Islet of Langerhans (tissue), 1 donor: ENCODE data around the gene ANO10.
"Not testable (repeated sequence)": the region's sequence is repeated elsewhere in the genome, so short reads cannot be mapped to it uniquely, and the experiment has no call there.

Source experiments
- FAIRE-seq: peaks from one replicate; lab custom pipeline; 2011; peaks lifted over from hg19 to GRCh38; lab: Jason Lieb, UNC

The ANO10 gene

GRCh38 chr3:43581343-43581742, 40.5 kb downstream of the ANO10 start:
- FAIRE-seq: no peak

GRCh38 chr3:43580181-43580580, 41.6 kb downstream of the ANO10 start:
- no peak for FAIRE-seq

GRCh38 chr3:43573576-43573975, 48.2 kb downstream of the ANO10 start:
- no peak for FAIRE-seq

GRCh38 chr3:43565661-43566341, 56.0 kb downstream of the ANO10 start:
- not testable (repeated sequence) for FAIRE-seq

- FAIRE-seq: no peak
These were observed 61.9 kb downstream of the ANO10 start for GRCh38 chr3:43559961-43560360.

- no peak for FAIRE-seq
These were observed 63.6 kb downstream of the ANO10 start for GRCh38 chr3:43558171-43558570.

- FAIRE-seq: no peak
These were observed 72.1 kb downstream of the ANO10 start for GRCh38 chr3:43549626-43550290.

GRCh38 chr3:43544277-43544676, 77.5 kb downstream of the ANO10 start:
- FAIRE-seq: peak; percentile 100

- FAIRE-seq: no peak
These were observed 79.3 kb downstream of the ANO10 start for GRCh38 chr3:43542328-43543043.

- no peak for FAIRE-seq
These were observed 81.2 kb downstream of the ANO10 start for GRCh38 chr3:43540624-43541023.

- no peak for FAIRE-seq
These were observed 82.5 kb downstream of the ANO10 start for GRCh38 chr3:43539321-43539720.

- peak; percentile 68 for FAIRE-seq
These were observed 84.6 kb downstream of the ANO10 start for GRCh38 chr3:43537225-43537624.

- no peak for FAIRE-seq
These were observed 87.1 kb downstream of the ANO10 start for GRCh38 chr3:43534675-43535074.

- no peak for FAIRE-seq
These were observed 88.8 kb downstream of the ANO10 start for GRCh38 chr3:43533009-43533408.

- no peak for FAIRE-seq
These were observed 90.0 kb downstream of the ANO10 start for GRCh38 chr3:43531835-43532234.

GRCh38 chr3:43528498-43529099, 93.2 kb downstream of the ANO10 start:
- no peak for FAIRE-seq

- no peak for FAIRE-seq
These were observed 94.9 kb downstream of the ANO10 start for GRCh38 chr3:43526956-43527355.

GRCh38 chr3:43525941-43526607, 95.7 kb downstream of the ANO10 start:
- FAIRE-seq: no peak

- FAIRE-seq: no peak
These were observed 96.4 kb downstream of the ANO10 start for GRCh38 chr3:43525386-43525785.

GRCh38 chr3:43523454-43524053, 98.3 kb downstream of the ANO10 start:
- FAIRE-seq: no peak

GRCh38 chr3:43522727-43523362, 99.0 kb downstream of the ANO10 start:
- no peak for FAIRE-seq

- no peak for FAIRE-seq
These were observed 99.9 kb downstream of the ANO10 start for GRCh38 chr3:43521941-43522340.
